Gastroesophageal sphincter (tissue), 3 donors: ENCODE measurements around the gene WASF3.

Experiments
- EP300 ChIP-seq: sonication (generic); formaldehyde crosslinking; IDR thresholded peaks from one replicate; pipeline ENCODE4 v1.6.1; 2017; ENCODE audit warnings: antibody characterized with exemption, mild to moderate bottlenecking
- POLR2A ChIP-seq, 2 donors: fragments of 450-650 bp; IDR thresholded peaks; one replicate each; pipeline ENCODE4 v1.6.1; 2017; ENCODE audit warnings: antibody characterized with exemption in 2 of 2, mild to moderate bottlenecking in 2 of 2, moderate library complexity in 1 of 2
- POLR2AphosphoS5 ChIP-seq: sonication (generic); formaldehyde crosslinking; IDR thresholded peaks from one replicate; pipeline ENCODE4 v1.6.1; 2017; ENCODE audit warnings: antibody characterized with exemption
- TF ChIP-seq, protein P1 (sequence below), 4 experiments: fragments of 200-600 bp in 2 of 4; fragments of 450-650 bp in 2 of 4; sonication (generic) in 1 of 4; IDR thresholded peaks; one replicate each; pipeline ENCODE4 v1.5.1; 2017 to 2019; ENCODE audit warnings: antibody characterized with exemption in 4 of 4, mild to moderate bottlenecking in 2 of 4, moderate library complexity in 2 of 4

DNA sequence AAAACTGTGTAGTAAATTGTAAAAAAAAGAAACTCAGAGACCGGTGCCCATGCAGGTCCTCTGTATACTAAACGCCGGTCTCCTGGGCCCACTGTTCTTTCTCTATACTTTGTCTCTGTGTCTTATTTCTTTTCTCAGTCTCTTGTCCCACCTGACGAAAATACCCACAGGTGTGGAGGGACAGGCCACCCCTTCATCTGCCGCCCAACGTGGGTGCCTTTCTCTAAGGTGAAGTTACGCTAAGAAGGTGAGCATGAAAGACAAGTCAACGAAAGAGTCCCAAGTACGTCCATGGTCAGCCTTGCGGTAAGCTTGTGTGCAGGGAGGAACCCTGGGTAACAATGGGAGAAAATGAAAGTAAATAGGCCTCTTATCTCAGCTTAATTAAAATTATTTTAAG, 48.0 kb upstream of the WASF3 start:
- TF ChIP-seq, protein P1, sequence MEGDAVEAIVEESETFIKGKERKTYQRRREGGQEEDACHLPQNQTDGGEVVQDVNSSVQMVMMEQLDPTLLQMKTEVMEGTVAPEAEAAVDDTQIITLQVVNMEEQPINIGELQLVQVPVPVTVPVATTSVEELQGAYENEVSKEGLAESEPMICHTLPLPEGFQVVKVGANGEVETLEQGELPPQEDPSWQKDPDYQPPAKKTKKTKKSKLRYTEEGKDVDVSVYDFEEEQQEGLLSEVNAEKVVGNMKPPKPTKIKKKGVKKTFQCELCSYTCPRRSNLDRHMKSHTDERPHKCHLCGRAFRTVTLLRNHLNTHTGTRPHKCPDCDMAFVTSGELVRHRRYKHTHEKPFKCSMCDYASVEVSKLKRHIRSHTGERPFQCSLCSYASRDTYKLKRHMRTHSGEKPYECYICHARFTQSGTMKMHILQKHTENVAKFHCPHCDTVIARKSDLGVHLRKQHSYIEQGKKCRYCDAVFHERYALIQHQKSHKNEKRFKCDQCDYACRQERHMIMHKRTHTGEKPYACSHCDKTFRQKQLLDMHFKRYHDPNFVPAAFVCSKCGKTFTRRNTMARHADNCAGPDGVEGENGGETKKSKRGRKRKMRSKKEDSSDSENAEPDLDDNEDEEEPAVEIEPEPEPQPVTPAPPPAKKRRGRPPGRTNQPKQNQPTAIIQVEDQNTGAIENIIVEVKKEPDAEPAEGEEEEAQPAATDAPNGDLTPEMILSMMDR (IDR thresholded peaks at IDR 0.05) = no peak
- TF ChIP-seq EP300 (no peak), POLR2A (IDR thresholded peaks at IDR 0.05) (no peak), POLR2AphosphoS5 (no peak)
